NCI-H524 (cell line): ENCODE results near the gene STIM1.
"Not testable (repeated sequence)": the region's sequence is repeated elsewhere in the genome, so short reads cannot be mapped to it uniquely, and the experiment has no call there.

Experiments used
- DNase-seq, 2 experiments: peaks; one replicate each; lab custom pipeline; 2025; lab: John Stamatoyannopoulos, UW

The STIM1 gene

GRCh38 chr11:3983101-3983500 is 127.6 kb downstream of the STIM1 start:
- DNase-seq, result no peak

- DNase-seq, result peak in 1 of 2 experiments; percentile 4
These were observed 129.4 kb downstream of the STIM1 start for GRCh38 chr11:3984896-3985295.

GRCh38 chr11:3985631-3986030 is 130.2 kb downstream of the STIM1 start:
- no peak for DNase-seq

- no peak for DNase-seq
These were observed 130.8 kb downstream of the STIM1 start for GRCh38 chr11:3986301-3986700.

GRCh38 chr11:3989276-3989920 is 133.9 kb downstream of the STIM1 start:
- no peak for DNase-seq

GRCh38 chr11:3989921-3990290 is 134.4 kb downstream of the STIM1 start:
- no peak for DNase-seq

GRCh38 chr11:3990406-3990805 is 134.9 kb downstream of the STIM1 start:
- DNase-seq, result no peak

GRCh38 chr11:3992964-3993363 is 137.5 kb downstream of the STIM1 start:
- no peak for DNase-seq

GRCh38 chr11:3994030-3994640 is 138.7 kb downstream of the STIM1 start:
- DNase-seq, result no peak

- no peak for DNase-seq
These were observed 139.8 kb downstream of the STIM1 start for GRCh38 chr11:3995307-3995706.

GRCh38 chr11:3995949-3996554 is 140.6 kb downstream of the STIM1 start:
- no peak for DNase-seq

GRCh38 chr11:3996651-3997050 is 141.2 kb downstream of the STIM1 start:
- no peak for DNase-seq

GRCh38 chr11:4004753-4005152 is 149.3 kb downstream of the STIM1 start:
- DNase-seq, result not testable (repeated sequence)

GRCh38 chr11:4006946-4007680 is 151.6 kb downstream of the STIM1 start:
- no peak for DNase-seq

- DNase-seq, result no peak
These were observed 152.7 kb downstream of the STIM1 start for GRCh38 chr11:4008116-4008515.

- not testable (repeated sequence) for DNase-seq
These were observed 161.1 kb downstream of the STIM1 start for GRCh38 chr11:4016602-4017001.

GRCh38 chr11:4017129-4017528 is 161.7 kb downstream of the STIM1 start:
- DNase-seq, result no peak

GRCh38 chr11:4018641-4019040 is 163.2 kb downstream of the STIM1 start:
- no peak for DNase-seq

- DNase-seq, result no peak
These were observed 164.4 kb downstream of the STIM1 start for GRCh38 chr11:4019891-4020290.

- DNase-seq, result no peak
These were observed 167.2 kb downstream of the STIM1 start for GRCh38 chr11:4022669-4023068.

- DNase-seq, result no peak
These were observed 169.9 kb downstream of the STIM1 start for GRCh38 chr11:4025248-4025966.

GRCh38 chr11:4025967-4026324 is 170.5 kb downstream of the STIM1 start:
- no peak for DNase-seq
